Vagina (tissue), 2 donors: ENCODE results near the gene UQCRC1. TPM values are rescaled to one million over a fixed set of nuclear protein-coding genes. Genes with fewer than 3 reads are reported as not detected.

Source experiments
- microRNA counts, 2 donors: library from miRNA; unstranded; fragments of <30 nt; microRNA quantifications; one replicate each; lab custom pipeline; 2016 to 2017
- microRNA-seq: library from miRNA; unstranded; fragments of <30 nt; microRNA quantifications from one replicate; pipeline ENCODE4, GENCODE V29; 2017; ENCODE audit warnings: borderline number of aligned reads, borderline replicate concordance
- small RNA-seq: library from RNA; depleted of rRNA; stranded (forward); fragments of <200 nt; gene quantifications from one replicate; pipeline ENCODE3, GENCODE V24; 2016
- total RNA-seq: library from RNA; depleted of rRNA; stranded (reverse); fragments of >200 nt; gene quantifications from one replicate; pipeline ENCODE4 v1.2.3, GENCODE V29; 2016

UQCRC1 gene
- total RNA-seq, 1 donor from 2014 or later = 190 TPM

MicroRNAs within 50 kb of the gene (microRNA counts, 767-probe panel; counts per million panel counts)
- 238 to 261 counts per million in 2 donors for microRNA hsa-miR-711 (lab: Ali Mortazavi, UCI)

Small RNA genes within 50 kb of the gene (microRNA-seq; reads per million reads assigned to microRNA genes)
- not detected for gene MIR4793
- not detected for gene MIR6823
- not detected for gene MIR711

Small RNA genes within 50 kb of the gene (small RNA-seq; reads per million reads assigned to genes)
- gene MIR6823 = not detected

Other genes starting within 250 kb of the UQCRC1 start
- not detected for gene FBXW12, start 237.4 kb downstream of the UQCRC1 start, total RNA-seq
- 257 TPM for gene PLXNB1, start 179.6 kb downstream of the UQCRC1 start, total RNA-seq
- 11.5 TPM for gene CCDC51, start 169.5 kb downstream of the UQCRC1 start, total RNA-seq
- 251 TPM for gene TMA7, start 169.4 kb downstream of the UQCRC1 start, total RNA-seq
- gene ATRIP, start 162.9 kb downstream of the UQCRC1 start, total RNA-seq = 13.8 TPM
- 133 TPM for gene SHISA5, start 105.5 kb downstream of the UQCRC1 start, total RNA-seq
- gene PFKFB4, start 52.8 kb downstream of the UQCRC1 start, total RNA-seq = 7.4 TPM
- gene UCN2, start 45.9 kb downstream of the UQCRC1 start, total RNA-seq = 5.2 TPM
- gene COL7A1, start 14.3 kb downstream of the UQCRC1 start, total RNA-seq = 148 TPM
- not detected for gene TMEM89, start 12.1 kb upstream of the UQCRC1 start, total RNA-seq
- gene SLC26A6, start 25.8 kb upstream of the UQCRC1 start, total RNA-seq = 35.1 TPM
- gene CELSR3, start 53.2 kb upstream of the UQCRC1 start, total RNA-seq = 2.2 TPM
- gene NCKIPSD, start 76.3 kb upstream of the UQCRC1 start, total RNA-seq = 45.9 TPM
- 119 TPM for gene IP6K2, start 107.6 kb upstream of the UQCRC1 start, total RNA-seq
- gene PRKAR2A, start 238.2 kb upstream of the UQCRC1 start, total RNA-seq = 23.8 TPM